Esophagus muscularis mucosa (tissue), 4 donors: ENCODE data around the gene TICAM2. TPM values are rescaled to one million over a fixed set of nuclear protein-coding genes. Genes with fewer than 3 reads are reported as not detected.

Experiments used
- DNase-seq: peaks from one replicate; pipeline ENCODE4 v3.0.0-alpha.2; 2017; ENCODE audit errors: extremely low spot score
- H3K27ac ChIP-seq, 4 donors: fragments of 200-600 bp; sonication (generic); replicated peaks in 1 of 4; 1 replicate in 3 of 4; 2 replicates in 1 of 4; pipeline ENCODE4 v1.5.1; 2016 to 2019; ENCODE audit warnings: mild to moderate bottlenecking in 1 of 4
- H3K27me3 ChIP-seq, 4 donors: fragments of 200-600 bp; sonication (generic); one replicate each; pipeline versions ENCODE4 v1.5.1 to v1.6.0; 2016 to 2019
- H3K36me3 ChIP-seq, 4 donors: fragments of 200-600 bp; sonication (generic); one replicate each; pipeline ENCODE4 v1.5.1; 2016 to 2019
- H3K4me1 ChIP-seq, 4 donors: fragments of 200-600 bp; sonication (generic); one replicate each; pipeline ENCODE4 v1.5.1; 2016 to 2019
- H3K4me3 ChIP-seq, 4 donors: fragments of 200-600 bp; sonication (generic); 1 replicate in 2 of 4; 2 replicates in 2 of 4; pipeline ENCODE4 v1.5.1; 2016 to 2019; ENCODE audit warnings: mild to moderate bottlenecking in 4 of 4, moderate library complexity in 1 of 4
- H3K9me3 ChIP-seq, 4 donors: fragments of 200-600 bp; sonication (generic); 1 replicate in 3 of 4; 2 replicates in 1 of 4; pipeline ENCODE4 v1.5.1; 2016 to 2019
- CTCF ChIP-seq, 3 experiments: fragments of 200-600 bp in 2 of 3; fragments of 450-650 bp in 1 of 3; sonication (generic) in 2 of 3; IDR thresholded peaks; one replicate each; pipeline ENCODE4 v1.5.1; 2017 to 2019; ENCODE audit warnings: antibody characterized with exemption in 3 of 3, mild to moderate bottlenecking in 2 of 3, moderate library complexity in 1 of 3
- EP300 ChIP-seq: sonication (generic); formaldehyde crosslinking; IDR thresholded peaks from one replicate; pipeline ENCODE4 v1.6.1; 2017; ENCODE audit warnings: antibody characterized with exemption
- POLR2A ChIP-seq: fragments of 450-650 bp; IDR thresholded peaks from one replicate; pipeline ENCODE4 v1.6.1; 2017; ENCODE audit warnings: antibody characterized with exemption, moderate library complexity, mild to moderate bottlenecking, low read depth
- POLR2AphosphoS5 ChIP-seq, 2 donors: sonication (generic); formaldehyde crosslinking; IDR thresholded peaks; one replicate each; pipeline ENCODE4 v1.6.1; 2017; ENCODE audit warnings: antibody characterized with exemption in 2 of 2
- WGBS: methylation state at CpG from one replicate; pipeline ENCODE4 v1.1.5; 2018; 5-methylcytosine and 5-hydroxymethylcytosine counted together
- intact Hi-C: fragments of 100-400 bp; cut with DNase I; formaldehyde crosslinking; loops from one replicate; pipeline ENCODE4 v1.15.1; 2023
- total RNA-seq, 4 donors: library from RNA; depleted of rRNA; stranded (reverse); fragments of >200 nt; gene quantifications; one replicate each; pipeline versions ENCODE4 v1.1.0 to v1.2.1, GENCODE V29; 2016

Gene TICAM2
- total RNA-seq, 4 donors from 2014 or later, result 1.2 to 3.0 (median 1.5) TPM

DNA sequence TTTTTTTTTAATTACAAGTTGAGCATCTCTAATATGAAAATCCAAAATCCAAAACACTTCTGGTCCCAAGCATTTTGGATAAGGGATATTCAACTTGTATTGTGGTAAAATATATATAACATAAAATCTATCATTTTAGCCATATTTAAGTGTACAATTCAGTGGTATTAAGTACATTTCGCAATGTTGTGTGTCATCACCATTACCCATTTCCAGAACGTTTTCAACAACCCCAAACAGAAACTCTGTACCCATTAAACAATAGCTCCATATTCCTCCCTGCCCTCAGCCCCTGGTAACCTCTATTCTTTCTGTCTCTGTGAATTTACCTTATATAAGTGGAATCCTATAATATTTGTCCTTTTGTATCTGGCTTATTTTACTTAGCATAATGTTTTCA, 24.9 kb downstream of the TICAM2 start:
- Histone ChIP-seq H3K4me1 (peaks cover 0 to 21% (median 14%) of the 10 kb centered on the region in 4 donors), H3K27me3 (no peaks in the 10 kb centered on the region), H3K36me3 (peaks cover 0 to 10% (median 4%) of the 10 kb centered on the region in 4 donors), H3K4me3 (no peak overlapping the region), H3K27ac (no peak overlapping the region), H3K9me3 (no peaks in the 10 kb centered on the region)
- no peak for DNase-seq
- intact Hi-C loops, result no loop called here
- no peak for TF ChIP-seq POLR2A
- no peak for TF ChIP-seq EP300
- no peak for TF ChIP-seq POLR2AphosphoS5 (IDR thresholded peaks at IDR 0.05)
- TF ChIP-seq CTCF (IDR thresholded peaks at IDR 0.05), result no peak
- WGBS, result 77% methylated on average over 2 of the region's 2 CpGs

DNA sequence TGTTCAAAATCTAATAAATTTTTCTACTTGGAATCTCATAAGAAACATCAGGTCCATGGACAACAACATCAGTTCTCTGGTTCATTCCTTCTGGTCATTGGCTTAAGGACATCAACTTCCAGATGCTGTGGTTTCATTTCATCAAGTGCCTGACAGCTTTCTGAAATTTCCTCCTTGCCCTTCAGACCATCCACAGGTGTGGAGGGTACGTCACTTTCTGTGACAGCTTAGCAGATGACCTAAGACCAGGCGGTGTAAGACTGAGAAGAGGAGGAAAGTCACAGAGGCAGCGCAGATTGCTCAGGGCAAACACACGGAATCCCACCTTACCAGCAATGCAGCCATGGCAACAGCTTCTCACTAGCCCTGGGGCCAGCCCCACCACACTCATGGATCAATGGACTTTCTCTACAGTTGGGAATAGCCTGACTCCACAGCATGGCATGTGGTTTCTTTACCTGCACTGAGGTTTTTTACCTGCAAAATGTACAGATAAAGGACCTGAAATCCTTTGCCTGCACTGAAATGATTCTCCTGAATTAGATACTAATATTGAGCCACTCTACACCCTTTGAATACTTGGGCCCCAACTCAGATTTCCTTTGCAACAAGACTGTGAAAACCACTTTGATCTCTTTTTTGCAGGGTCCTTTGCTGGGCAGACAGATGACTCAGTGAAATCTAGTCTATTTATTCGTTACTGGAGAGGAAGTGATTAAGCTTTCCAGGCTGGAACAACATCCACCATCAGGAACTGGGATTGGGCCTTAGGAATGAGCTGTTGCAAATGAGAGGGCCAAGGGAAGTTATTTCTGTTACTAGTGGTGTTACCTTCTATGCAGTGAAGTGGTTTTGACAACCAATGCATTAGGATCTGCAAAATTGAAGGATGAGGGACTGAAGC, 26.9 kb downstream of the TICAM2 start:
- Histone ChIP-seq H3K27ac (no peak overlapping the region), H3K9me3 (no peaks in the 10 kb centered on the region), H3K36me3 (peaks cover 0 to 4% (median 2%) of the 10 kb centered on the region in 4 donors), H3K4me3 (no peak overlapping the region), H3K27me3 (no peaks in the 10 kb centered on the region), H3K4me1 (peaks cover 9 to 39% (median 27%) of the 10 kb centered on the region in 4 donors)
- WGBS, result 95% methylated on average over 5 of the region's 5 CpGs
- TF ChIP-seq CTCF (IDR thresholded peaks at IDR 0.05) (no peak), POLR2A (no peak), EP300 (no peak), POLR2AphosphoS5 (IDR thresholded peaks at IDR 0.05) (no peak)
- intact Hi-C loops, result no loop called here
- DNase-seq, result no peak

DNA sequence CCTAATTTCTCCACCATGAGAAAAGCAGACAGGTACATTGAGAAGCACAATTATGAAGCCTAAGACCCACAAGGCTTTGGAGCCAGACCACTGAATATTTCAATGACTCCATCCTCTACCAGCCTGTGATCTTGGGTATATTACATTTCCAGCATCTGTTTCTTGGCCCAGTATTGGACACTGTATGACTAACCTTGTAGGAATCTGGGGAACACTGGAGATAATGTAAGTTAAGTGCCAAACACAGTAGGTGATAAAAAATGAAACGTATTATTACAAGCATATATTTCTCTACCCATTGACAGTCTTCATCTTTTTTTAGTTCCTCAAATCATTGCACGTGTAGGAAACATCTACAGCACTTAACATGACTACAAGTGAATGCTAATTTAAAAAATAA, 29.1 kb downstream of the TICAM2 start:
- WGBS, result 73% methylated on average over 2 of the region's 2 CpGs
- TF ChIP-seq EP300, result no peak
- TF ChIP-seq POLR2A, result no peak
- no peak for TF ChIP-seq POLR2AphosphoS5 (IDR thresholded peaks at IDR 0.05)
- no peak for TF ChIP-seq CTCF (IDR thresholded peaks at IDR 0.05)

DNA sequence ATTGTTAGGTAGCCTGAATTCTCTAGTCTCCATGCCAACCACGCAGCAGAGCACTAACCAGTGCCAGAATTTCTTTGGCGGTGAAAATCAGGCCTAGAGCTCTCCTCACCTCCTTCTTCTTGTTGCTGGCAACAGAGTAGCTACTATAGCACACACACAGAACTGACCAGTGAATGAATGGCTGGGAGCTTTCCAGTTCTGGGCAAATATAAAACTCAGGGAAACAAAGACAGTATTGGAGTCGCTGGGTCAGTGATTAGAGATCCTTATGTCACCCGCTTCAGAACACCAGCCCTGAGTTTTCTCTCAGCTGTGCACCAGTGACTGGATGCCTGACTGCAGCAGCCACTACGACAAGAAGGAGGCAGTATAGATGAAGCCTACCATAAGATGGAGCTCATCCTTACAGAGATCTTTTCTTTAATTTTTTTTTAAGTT, 30.8 kb downstream of the TICAM2 start:
- WGBS, result 69% methylated on average over 5 of the region's 5 CpGs
- intact Hi-C loops, result no loop called here
- peak overlapping the region; percentile 21 to 53 (median 44) for H3K27ac ChIP-seq

More for the DNA sequence above, 29.1 kb downstream of the TICAM2 start:
- intact Hi-C loops, result no loop called here
- H3K36me3 ChIP-seq, result no peaks in the 10 kb centered on the region
- no peak for DNase-seq
- peaks cover 9 to 46% (median 30%) of the 10 kb centered on the region in 4 donors for H3K4me1 ChIP-seq
- no peak overlapping the region for H3K4me3 ChIP-seq
- H3K27ac ChIP-seq, result no peak overlapping the region
- H3K9me3 ChIP-seq, result no peaks in the 10 kb centered on the region
- no peaks in the 10 kb centered on the region for H3K27me3 ChIP-seq

More for the DNA sequence above, 30.8 kb downstream of the TICAM2 start:
- Histone ChIP-seq H3K36me3 (no peaks in the 10 kb centered on the region), H3K9me3 (no peaks in the 10 kb centered on the region), H3K4me1 (peaks cover 9 to 46% (median 30%) of the 10 kb centered on the region in 4 donors), H3K27me3 (no peaks in the 10 kb centered on the region), H3K4me3 (no peak overlapping the region)
- no peak for DNase-seq
- TF ChIP-seq POLR2A, result no peak
- no peak for TF ChIP-seq EP300
- TF ChIP-seq CTCF (IDR thresholded peaks at IDR 0.05), result peak in 1 of 3 experiments; percentile 17
- peak; percentile 11 to 40 for TF ChIP-seq POLR2AphosphoS5 (IDR thresholded peaks at IDR 0.05)
